ENCODE measurements around the gene TRMT112.

DNA sequence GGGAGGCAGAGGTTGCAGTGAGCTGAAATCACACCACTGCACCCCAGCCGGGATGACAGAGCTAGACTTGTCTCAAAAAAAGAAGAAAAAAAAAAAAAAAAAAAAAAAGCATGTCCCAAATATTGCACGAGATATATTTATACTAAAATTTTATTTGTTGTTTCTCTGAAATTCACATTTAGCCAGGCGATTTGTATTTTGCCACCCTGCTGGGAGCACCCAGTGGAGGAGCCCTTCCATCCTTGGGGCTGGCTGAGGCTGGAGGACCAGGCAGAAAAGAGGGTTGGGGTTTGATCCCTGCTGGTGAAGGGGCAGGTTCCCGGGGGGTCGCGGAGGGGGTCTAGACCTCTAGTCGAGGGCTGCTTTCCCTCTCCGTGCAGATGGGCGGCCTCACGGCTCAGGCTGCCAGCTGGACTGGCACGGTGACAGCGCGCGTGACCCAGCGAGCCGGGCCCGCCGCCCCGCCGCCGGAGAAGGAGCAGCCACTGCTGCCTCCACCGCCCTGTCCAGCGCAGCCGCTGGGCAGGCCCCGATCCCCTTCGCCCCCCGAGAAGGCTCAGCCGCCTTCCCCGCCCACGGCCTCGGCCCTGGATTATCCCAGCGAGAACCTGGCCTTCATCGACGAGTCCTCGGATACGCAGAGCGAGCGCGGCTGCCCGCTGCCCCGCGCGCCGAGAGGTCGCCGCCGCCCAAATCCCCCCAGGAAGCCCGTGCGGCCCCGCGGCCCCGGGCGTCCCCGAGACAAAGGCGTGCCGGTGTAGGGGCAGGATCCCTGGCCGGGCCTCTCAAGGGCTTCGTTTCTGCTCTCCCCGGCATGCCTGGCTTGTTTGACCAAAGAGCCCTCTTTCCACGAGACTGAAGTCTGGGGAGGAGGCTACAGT lies 18.2 kb downstream of the TRMT112 start:
- TF ChIP-seq, protein P1, sequence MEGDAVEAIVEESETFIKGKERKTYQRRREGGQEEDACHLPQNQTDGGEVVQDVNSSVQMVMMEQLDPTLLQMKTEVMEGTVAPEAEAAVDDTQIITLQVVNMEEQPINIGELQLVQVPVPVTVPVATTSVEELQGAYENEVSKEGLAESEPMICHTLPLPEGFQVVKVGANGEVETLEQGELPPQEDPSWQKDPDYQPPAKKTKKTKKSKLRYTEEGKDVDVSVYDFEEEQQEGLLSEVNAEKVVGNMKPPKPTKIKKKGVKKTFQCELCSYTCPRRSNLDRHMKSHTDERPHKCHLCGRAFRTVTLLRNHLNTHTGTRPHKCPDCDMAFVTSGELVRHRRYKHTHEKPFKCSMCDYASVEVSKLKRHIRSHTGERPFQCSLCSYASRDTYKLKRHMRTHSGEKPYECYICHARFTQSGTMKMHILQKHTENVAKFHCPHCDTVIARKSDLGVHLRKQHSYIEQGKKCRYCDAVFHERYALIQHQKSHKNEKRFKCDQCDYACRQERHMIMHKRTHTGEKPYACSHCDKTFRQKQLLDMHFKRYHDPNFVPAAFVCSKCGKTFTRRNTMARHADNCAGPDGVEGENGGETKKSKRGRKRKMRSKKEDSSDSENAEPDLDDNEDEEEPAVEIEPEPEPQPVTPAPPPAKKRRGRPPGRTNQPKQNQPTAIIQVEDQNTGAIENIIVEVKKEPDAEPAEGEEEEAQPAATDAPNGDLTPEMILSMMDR (IDR thresholded peaks at IDR 0.05) = no peak
- TF ChIP-seq EP300 (IDR thresholded peaks at IDR 0.05) (no peak), POLR2A (IDR thresholded peaks at IDR 0.05; ENCODE audit: low read depth) (no peak)

All from esophagus muscularis mucosa (tissue), 4 donors.